Effector memory CD8-positive, alpha-beta T cell (primary cell): Measurements from ENCODE around the gene FOXF2.

Source experiments
- ATAC-seq: fragments of 150-1000 bp; cut with Tn5 transposase; replicated peaks from 2 replicates; pipeline ENCODE4 v1.10.0; 2021; ENCODE audit warnings: mild to moderate bottlenecking, moderate library complexity
- DNase-seq, 3 experiments: peaks; one replicate each; pipeline ENCODE4 v3.0.0; 2021
- H3K27ac Mint-ChIP-seq, 2 donors: one replicate each; pipeline ENCODE4 v1.8.0; 2022; ENCODE audit warnings: mild to moderate bottlenecking in 2 of 2, mixed read lengths in 2 of 2, moderate library complexity in 2 of 2
- H3K27me3 Mint-ChIP-seq, 2 donors: one replicate each; pipeline ENCODE4 v1.8.0; 2022; ENCODE audit warnings: mixed read lengths in 2 of 2
- H3K36me3 Mint-ChIP-seq: one replicate; pipeline ENCODE4 v1.8.0; 2022; ENCODE audit warnings: mild to moderate bottlenecking, moderate library complexity, mixed read lengths; ENCODE audit not compliant: insufficient read depth
- H3K4me1 Mint-ChIP-seq, 2 donors: one replicate each; pipeline ENCODE4 v1.8.0; 2022; ENCODE audit warnings: low read depth in 2 of 2, mixed read lengths in 2 of 2
- H3K4me3 Mint-ChIP-seq, 2 donors: one replicate each; pipeline ENCODE4 v1.8.0; 2022; ENCODE audit warnings: mild to moderate bottlenecking in 2 of 2, mixed read lengths in 2 of 2, moderate library complexity in 2 of 2
- H3K9me3 Mint-ChIP-seq, 2 donors: one replicate each; pipeline ENCODE4 v1.8.0; 2022; ENCODE audit warnings: mixed read lengths in 2 of 2

The FOXF2 gene

DNA sequence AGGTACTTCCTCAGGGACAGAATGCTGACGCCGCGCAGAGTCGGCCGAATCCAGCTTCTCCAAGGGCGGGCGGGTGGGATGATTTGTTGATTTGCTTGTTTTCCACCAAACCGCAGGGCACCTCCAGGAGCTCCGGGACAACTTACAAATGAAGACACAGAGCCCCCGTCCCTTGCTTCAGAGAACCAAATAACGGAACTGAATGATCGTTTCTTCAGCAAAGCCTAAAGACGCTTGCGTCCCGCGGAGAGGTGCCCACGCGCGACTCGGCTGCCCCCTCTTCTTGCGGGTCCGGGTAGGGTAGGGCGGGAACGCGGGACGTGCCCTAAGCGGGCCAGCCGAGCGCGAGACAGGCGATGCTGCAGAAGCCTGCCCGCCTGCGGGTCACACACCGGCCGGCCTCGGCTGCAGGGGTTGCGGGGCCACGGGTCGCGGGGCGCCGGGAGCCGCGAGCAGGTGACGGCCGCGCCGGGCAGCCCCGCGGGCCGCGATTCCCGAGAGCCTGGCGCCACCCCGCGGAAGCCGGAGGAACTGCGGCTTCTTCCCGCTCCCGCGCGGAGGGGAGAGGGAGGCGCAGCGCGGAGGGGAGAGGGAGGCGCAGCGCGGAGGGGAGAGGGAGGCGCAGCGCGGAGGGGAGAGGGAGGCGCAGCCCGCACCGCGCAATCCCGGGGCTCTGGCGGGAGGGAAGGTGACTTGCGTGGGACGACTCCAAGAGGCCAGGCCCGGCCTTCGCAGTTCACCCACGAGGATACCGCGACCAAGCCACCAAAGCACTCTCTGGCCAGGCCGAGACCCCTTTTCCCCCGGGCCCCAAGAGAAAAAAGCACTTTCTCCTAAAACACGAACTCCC, 7.7 kb upstream of the FOXF2 start:
- Mint-ChIP-seq H3K27ac (no peak overlapping the region), H3K27me3 (peaks cover 73 to 84% of the 10 kb centered on the region in 2 donors), H3K9me3 (no peaks in the 10 kb centered on the region), H3K36me3 (peaks cover 2% of the 10 kb centered on the region), H3K4me3 (peak overlapping the region; percentile 28 to 50), H3K4me1 (peaks cover 13 to 28% of the 10 kb centered on the region in 2 donors)
- peak; percentile 14 to 41 (median 38) for DNase-seq
- peak; percentile 61 for ATAC-seq

DNA sequence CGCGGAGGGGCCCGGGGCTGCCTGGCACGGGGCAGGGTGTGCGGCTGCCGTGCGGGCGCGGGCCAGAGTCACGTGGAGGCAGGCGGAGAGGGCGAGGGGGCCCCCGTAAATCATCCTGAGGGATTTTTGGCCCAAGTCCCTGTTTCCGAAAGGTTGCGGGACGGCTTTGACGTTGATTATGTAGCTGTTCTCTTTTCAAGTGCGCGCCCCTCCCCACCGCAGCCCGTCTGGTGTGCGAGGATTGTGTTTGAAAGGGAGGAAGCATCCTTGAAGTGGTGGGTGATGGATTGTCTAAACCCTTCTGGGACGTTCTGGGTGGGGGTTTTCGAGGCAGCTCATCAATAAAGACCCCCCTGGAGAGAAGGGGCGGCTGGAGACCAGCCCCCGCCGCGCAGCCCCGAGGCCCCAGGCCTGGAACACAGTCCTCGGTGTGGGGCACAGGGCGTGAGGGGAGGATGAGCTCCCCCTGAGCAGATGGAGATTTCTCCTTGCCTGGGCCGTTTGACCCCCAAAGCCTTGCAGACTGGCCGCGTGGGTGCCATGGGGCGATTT, 7.0 kb upstream of the FOXF2 start:
- peak overlapping the region in 1 of 2 donors; percentile 6 for H3K4me3 Mint-ChIP-seq
- no peak overlapping the region for H3K27ac Mint-ChIP-seq
- peaks cover 13 to 28% of the 10 kb centered on the region in 2 donors for H3K4me1 Mint-ChIP-seq
- ATAC-seq (no peak), DNase-seq (no peak)
- peaks cover 74 to 84% of the 10 kb centered on the region in 2 donors for H3K27me3 Mint-ChIP-seq
- peaks cover 2% of the 10 kb centered on the region for H3K36me3 Mint-ChIP-seq
- no peaks in the 10 kb centered on the region for H3K9me3 Mint-ChIP-seq

GRCh38 chr6:1382883-1383728, 6.3 kb upstream of the FOXF2 start:
- no peak for ATAC-seq
- DNase-seq = no peak
- Mint-ChIP-seq H3K36me3 (peaks cover 2% of the 10 kb centered on the region), H3K9me3 (no peaks in the 10 kb centered on the region), H3K4me3 (peak overlapping the region in 1 of 2 donors; percentile 12), H3K27me3 (peaks cover 76 to 84% of the 10 kb centered on the region in 2 donors), H3K27ac (no peak overlapping the region), H3K4me1 (peaks cover 14 to 28% of the 10 kb centered on the region in 2 donors)

DNA sequence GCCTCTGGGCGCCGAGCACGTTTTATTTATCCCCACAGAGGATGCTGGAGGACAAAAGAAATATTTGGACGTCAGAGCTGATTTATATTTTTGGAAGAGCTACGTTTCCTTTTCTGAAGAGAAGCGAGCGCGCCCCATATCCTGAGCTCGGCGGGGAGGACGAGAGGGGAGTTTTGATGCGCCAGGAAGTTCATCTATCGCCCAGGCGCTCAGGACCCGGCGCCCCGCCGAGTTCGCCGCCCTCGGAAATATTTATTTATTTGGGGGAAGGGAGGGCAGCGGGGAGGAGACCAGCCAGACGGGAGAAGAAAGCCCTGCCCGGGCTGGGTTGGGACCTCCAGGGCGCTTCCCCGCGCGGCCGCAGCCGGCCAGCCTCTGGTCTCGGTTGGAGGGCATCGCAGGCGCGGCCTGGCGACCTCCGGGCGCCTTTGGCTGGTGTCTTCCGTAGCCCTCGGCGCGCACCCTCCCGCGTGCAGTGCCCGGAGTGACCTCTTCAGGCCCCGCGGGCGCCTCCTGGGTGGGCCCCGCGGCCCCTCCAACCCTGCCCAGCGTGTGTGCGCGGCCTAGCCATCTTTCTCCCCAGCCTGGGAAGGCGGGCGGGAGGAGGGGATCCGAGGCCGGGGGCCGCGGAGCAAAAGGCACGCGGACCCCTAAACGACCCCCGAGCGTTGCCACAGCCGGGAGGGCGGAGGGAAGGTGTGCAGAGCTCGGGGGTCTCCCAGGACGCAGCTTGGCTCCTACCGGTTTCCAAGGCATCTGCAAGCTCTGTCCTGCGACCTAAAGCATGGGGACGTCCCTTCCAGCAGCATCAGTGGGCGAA, 5.4 kb upstream of the FOXF2 start:
- no peak overlapping the region for H3K27ac Mint-ChIP-seq
- no peak for DNase-seq
- H3K27me3 Mint-ChIP-seq = peaks cover 82 to 87% of the 10 kb centered on the region in 2 donors

DNA sequence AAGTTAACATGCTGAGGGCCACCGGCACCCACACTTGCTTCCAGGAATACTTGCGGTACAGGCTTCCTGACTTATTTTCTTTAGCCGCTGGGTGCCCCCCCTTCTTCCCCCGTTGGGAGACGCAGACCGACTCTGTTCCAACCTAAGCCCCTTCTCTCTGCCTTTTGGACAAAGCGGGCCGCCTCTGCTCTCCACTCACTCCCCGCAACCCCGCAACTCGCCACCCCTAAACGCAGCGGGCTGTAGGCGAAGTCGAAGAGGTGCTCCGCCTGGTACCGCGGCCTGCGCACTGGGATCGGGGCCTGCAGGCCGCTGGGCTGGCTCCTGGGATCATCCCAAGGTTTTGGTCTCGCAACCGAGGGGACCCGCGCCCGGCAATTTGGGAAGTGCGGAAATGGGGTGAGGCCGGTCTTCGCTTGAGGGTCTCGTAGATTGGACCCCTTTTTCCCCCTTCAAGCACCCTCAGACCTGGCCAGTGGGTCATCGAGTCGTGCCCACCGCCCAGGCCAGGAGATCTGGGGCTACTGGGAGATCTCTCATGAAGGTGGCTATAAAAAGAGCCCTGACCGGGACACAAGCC, 4.7 kb upstream of the FOXF2 start:
- DNase-seq (no peak), ATAC-seq (no peak)
- Mint-ChIP-seq H3K9me3 (no peaks in the 10 kb centered on the region), H3K27me3 (peaks cover 79 to 86% of the 10 kb centered on the region in 2 donors), H3K36me3 (peaks cover 6% of the 10 kb centered on the region), H3K27ac (no peak overlapping the region), H3K4me1 (peaks cover 17 to 29% of the 10 kb centered on the region in 2 donors), H3K4me3 (peak overlapping the region in 1 of 2 donors; percentile 33)

More for the DNA sequence above, 5.4 kb upstream of the FOXF2 start:
- peaks cover 19 to 36% of the 10 kb centered on the region in 2 donors for H3K4me1 Mint-ChIP-seq
- H3K4me3 Mint-ChIP-seq = no peak overlapping the region
- H3K36me3 Mint-ChIP-seq = peaks cover 6% of the 10 kb centered on the region
- no peaks in the 10 kb centered on the region for H3K9me3 Mint-ChIP-seq
- ATAC-seq = no peak

DNA sequence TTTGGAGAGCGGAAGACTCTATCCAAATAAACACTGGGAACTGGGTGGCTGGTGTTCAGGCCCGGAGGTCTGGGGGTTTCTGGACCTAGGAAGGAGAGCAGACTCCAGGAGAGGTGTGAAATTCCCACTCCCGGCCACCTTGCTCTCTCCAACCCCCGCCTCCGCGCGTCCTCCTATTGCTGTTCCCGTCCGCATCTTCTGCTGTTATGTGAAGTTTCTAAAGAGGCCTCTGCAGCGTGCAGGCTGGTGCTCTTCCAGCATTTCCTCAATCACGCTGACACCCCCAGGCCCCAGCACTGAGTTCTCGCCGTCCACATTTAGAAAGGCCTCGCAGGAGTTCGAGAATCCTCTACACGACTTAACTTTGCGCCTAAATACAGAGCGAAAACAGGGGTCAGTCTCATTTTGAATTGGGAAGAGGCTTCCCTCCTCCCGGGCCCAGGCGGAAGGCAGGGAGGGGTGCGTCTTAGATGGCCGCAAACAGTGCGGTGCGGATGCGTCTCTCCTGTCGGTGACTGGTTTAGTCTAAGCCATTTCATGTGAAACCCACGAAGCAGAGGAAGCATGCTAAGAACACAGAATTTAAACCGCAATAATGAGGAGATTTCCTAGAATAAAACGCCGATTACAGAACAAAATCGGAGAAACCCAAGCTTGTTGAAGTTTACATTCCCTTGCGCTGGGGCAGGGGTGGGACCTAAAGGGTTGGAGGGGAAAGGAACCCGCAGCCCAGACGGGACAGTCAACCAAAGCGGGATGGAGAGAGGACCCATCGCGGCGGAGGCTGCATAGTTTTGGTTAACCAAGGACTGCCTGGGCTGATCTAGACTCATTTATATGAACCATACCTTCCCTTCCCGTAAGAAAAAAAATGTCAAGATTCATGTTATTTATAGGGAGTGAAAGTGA, 4.0 kb upstream of the FOXF2 start:
- Mint-ChIP-seq H3K36me3 (peaks cover 6% of the 10 kb centered on the region), H3K4me1 (peaks cover 20 to 25% of the 10 kb centered on the region in 2 donors), H3K9me3 (no peaks in the 10 kb centered on the region), H3K27ac (no peak overlapping the region), H3K4me3 (peak overlapping the region in 1 of 2 donors; percentile 9), H3K27me3 (peaks cover 72 to 84% of the 10 kb centered on the region in 2 donors)
- DNase-seq (no peak), ATAC-seq (no peak)

- DNase-seq (no peak), ATAC-seq (no peak)
- Mint-ChIP-seq H3K27ac (no peak overlapping the region), H3K27me3 (peaks cover 67 to 84% of the 10 kb centered on the region in 2 donors), H3K4me3 (no peak overlapping the region), H3K9me3 (no peaks in the 10 kb centered on the region), H3K36me3 (peaks cover 6% of the 10 kb centered on the region), H3K4me1 (peaks cover 17 to 18% of the 10 kb centered on the region in 2 donors)
Measured at GRCh38 chr6:1386038-1386709, 3.2 kb upstream of the FOXF2 start.

- peaks cover 6% of the 10 kb centered on the region for H3K36me3 Mint-ChIP-seq
- no peak for ATAC-seq
- H3K4me3 Mint-ChIP-seq = no peak overlapping the region
- no peak for DNase-seq
- H3K4me1 Mint-ChIP-seq = peaks cover 15 to 18% of the 10 kb centered on the region in 2 donors
- H3K9me3 Mint-ChIP-seq = no peaks in the 10 kb centered on the region
- no peak overlapping the region for H3K27ac Mint-ChIP-seq
- peaks cover 75 to 91% of the 10 kb centered on the region in 2 donors for H3K27me3 Mint-ChIP-seq
Measured at GRCh38 chr6:1387538-1387875, 1.9 kb upstream of the FOXF2 start.

GRCh38 chr6:1387876-1388629, 1.3 kb upstream of the FOXF2 start:
- ATAC-seq (no peak), DNase-seq (no peak)
- H3K4me1 Mint-ChIP-seq = peaks cover 15 to 18% of the 10 kb centered on the region in 2 donors
- H3K4me3 Mint-ChIP-seq = peak overlapping the region; percentile 61 to 77
- H3K27ac Mint-ChIP-seq = peak overlapping the region in 1 of 2 donors; percentile 41
- H3K27me3 Mint-ChIP-seq = peaks cover 71 to 91% of the 10 kb centered on the region in 2 donors
- peaks cover 6% of the 10 kb centered on the region for H3K36me3 Mint-ChIP-seq
- H3K9me3 Mint-ChIP-seq = no peaks in the 10 kb centered on the region

GRCh38 chr6:1388630-1389368, 577 bp upstream of the FOXF2 start:
- H3K27me3 Mint-ChIP-seq = peaks cover 67 to 89% of the 10 kb centered on the region in 2 donors
- ATAC-seq = no peak
- peaks cover 6% of the 10 kb centered on the region for H3K36me3 Mint-ChIP-seq
- H3K4me1 Mint-ChIP-seq = peaks cover 15 to 18% of the 10 kb centered on the region in 2 donors
- peak overlapping the region; percentile 61 to 77 for H3K4me3 Mint-ChIP-seq
- DNase-seq = no peak
- H3K27ac Mint-ChIP-seq = peak overlapping the region in 1 of 2 donors; percentile 41
- H3K9me3 Mint-ChIP-seq = no peaks in the 10 kb centered on the region
